K562 (cell line): ENCODE measurements around the gene AKAP13.

ENCODE experiments used
- ARID2 ChIP-seq: fragments of 450-650 bp; IDR thresholded peaks from 2 replicates; pipeline ENCODE4 v1.6.1; 2017; ENCODE audit warnings: antibody characterized with exemption, mild to moderate bottlenecking
- CREM ChIP-seq: IDR thresholded peaks from 2 replicates; pipeline ENCODE4 v1.6.1; 2014; ENCODE audit warnings: antibody characterized with exemption, low read depth
- EP300 ChIP-seq: IDR thresholded peaks from 2 replicates; pipeline ENCODE4 v1.6.1; 2012; ENCODE audit warnings: low read length, improper control_type of control experiment
- SMAD3 ChIP-seq: fragments of 450-650 bp; formaldehyde crosslinking; conservative IDR thresholded peaks from 2 replicates; pipeline ENCODE4 v1.4.0; 2020; ENCODE audit warnings: mild to moderate bottlenecking
- ZFP36 ChIP-seq: fragments of 150-350 bp; IDR thresholded peaks from 2 replicates; pipeline ENCODE4 v1.6.1; 2018; ENCODE audit warnings: low read length, low read depth; ENCODE audit not compliant: partially characterized antibody
- ZNF184 ChIP-seq: sonication (generic); formaldehyde crosslinking; IDR thresholded peaks from 2 replicates; pipeline ENCODE4 v1.5.0; 2020; ENCODE audit warnings: missing genetic modification reagents
- TF ChIP-seq, protein P1 (sequence below): sonication (generic); formaldehyde crosslinking; IDR thresholded peaks from 2 replicates; pipeline ENCODE4 v1.5.0; 2020; ENCODE audit warnings: missing genetic modification reagents
- TF ChIP-seq, protein P2 (sequence below): fragments of 450-650 bp; formaldehyde crosslinking; IDR thresholded peaks from 2 replicates; pipeline ENCODE4 v1.4.0; 2022; ENCODE audit warnings: missing genetic modification characterization

DNA sequence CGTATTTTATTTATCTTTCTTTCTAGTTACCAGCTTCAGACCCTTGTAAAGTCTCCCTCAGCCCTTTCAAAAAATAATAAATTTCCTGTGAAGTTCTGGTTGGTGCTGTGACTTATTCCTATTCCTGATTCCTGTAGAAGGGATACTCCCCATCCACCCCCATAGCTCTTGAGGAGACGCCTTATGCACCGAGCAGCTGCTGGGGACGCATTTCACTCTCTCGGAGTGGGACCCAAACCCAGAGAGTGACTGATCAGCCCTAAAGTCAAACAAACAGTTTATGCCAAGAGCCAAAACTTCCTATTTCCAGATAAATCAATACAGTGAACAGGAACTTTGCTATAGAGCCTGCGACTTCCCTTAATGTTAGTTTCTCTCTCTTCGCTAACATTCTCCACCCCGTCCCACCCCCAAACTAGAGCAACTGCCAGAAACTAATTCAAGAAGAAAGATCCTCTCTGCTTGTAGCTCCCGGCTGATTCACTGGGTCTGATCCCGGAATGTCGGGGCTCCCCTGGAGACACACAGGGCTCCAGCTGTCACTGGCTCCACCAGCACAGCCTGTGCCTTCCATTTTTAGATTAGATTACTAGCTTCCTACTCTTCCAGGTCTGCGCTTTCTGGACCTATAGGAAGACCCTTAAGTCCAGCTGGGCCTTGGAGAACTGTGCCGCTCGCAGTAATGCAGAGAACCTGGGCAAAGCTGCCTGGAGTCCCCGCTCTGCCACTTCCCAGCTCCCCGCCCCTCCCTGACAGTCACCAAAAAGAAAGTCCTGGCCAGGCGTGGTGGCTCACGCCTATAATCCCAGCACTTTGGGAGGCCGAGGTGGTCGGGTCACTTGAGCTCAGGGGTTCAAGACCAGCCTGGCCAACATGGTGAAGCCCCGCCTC lies 369.1 kb downstream of the AKAP13 start:
- TF ChIP-seq EP300, result no peak
- TF ChIP-seq, protein P1, sequence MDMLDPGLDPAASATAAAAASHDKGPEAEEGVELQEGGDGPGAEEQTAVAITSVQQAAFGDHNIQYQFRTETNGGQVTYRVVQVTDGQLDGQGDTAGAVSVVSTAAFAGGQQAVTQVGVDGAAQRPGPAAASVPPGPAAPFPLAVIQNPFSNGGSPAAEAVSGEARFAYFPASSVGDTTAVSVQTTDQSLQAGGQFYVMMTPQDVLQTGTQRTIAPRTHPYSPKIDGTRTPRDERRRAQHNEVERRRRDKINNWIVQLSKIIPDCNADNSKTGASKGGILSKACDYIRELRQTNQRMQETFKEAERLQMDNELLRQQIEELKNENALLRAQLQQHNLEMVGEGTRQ (CRISPR knock-in tag), result no peak
- no peak for TF ChIP-seq SMAD3 (CRISPR knock-in tag)
- TF ChIP-seq, protein P2, sequence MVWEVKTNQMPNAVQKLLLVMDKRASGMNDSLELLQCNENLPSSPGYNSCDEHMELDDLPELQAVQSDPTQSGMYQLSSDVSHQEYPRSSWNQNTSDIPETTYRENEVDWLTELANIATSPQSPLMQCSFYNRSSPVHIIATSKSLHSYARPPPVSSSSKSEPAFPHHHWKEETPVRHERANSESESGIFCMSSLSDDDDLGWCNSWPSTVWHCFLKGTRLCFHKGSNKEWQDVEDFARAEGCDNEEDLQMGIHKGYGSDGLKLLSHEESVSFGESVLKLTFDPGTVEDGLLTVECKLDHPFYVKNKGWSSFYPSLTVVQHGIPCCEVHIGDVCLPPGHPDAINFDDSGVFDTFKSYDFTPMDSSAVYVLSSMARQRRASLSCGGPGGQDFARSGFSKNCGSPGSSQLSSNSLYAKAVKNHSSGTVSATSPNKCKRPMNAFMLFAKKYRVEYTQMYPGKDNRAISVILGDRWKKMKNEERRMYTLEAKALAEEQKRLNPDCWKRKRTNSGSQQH (CRISPR knock-in tag), result no peak
- no peak for TF ChIP-seq ARID2
- no peak for TF ChIP-seq ZNF184 (CRISPR knock-in tag)
- TF ChIP-seq ZFP36, result no peak
- no peak for TF ChIP-seq CREM
